ENCODE data around the gene ALKBH8.
"Not testable (repeated sequence)": the region's sequence is repeated elsewhere in the genome, so short reads cannot be mapped to it uniquely, and the experiment has no call there.

Gene ALKBH8

DNA sequence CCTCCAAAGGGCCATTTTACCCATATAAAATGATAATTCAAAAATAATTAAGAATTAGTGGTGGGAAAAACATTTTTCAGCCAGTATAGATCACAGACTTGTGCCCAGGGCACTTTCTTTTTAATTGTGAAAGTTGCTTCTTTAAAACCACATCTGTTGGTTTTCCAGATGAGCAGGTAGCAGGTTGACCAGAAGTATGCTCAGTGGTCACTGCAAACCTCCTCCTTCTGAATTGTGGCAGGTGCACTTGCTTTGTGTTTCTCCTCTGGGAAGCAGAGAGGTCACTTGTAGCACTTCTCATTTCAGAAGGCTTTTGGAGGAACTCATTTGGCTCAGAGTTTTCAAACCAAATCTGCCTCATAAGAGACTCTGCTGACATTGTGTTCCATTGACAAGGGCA lies 83.3 kb downstream of the ALKBH8 start:
- TF ChIP-seq PAX5 (IDR thresholded peaks at IDR 0.05; ENCODE audit: insufficient read depth, low read length, severe bottlenecking), result no peak
- TF ChIP-seq POLR2AphosphoS5 (IDR thresholded peaks at IDR 0.05; ENCODE audit: low read depth, low read length), result no peak
- TF ChIP-seq POU2F2 (IDR thresholded peaks at IDR 0.05; ENCODE audit: low read depth, low read length), result no peak
- no peak for TF ChIP-seq SPI1 (IDR thresholded peaks at IDR 0.05; ENCODE audit: low read depth, low read length)
- no peak for TF ChIP-seq POLR2A (IDR thresholded peaks at IDR 0.05; ENCODE audit: low read depth, low read length)
- TF ChIP-seq TAF1 (IDR thresholded peaks at IDR 0.05; ENCODE audit: low read depth, low read length), result no peak
- no peak for DNase-seq (ENCODE audit: insufficient read length, low spot score)
- no peak for FAIRE-seq

DNA sequence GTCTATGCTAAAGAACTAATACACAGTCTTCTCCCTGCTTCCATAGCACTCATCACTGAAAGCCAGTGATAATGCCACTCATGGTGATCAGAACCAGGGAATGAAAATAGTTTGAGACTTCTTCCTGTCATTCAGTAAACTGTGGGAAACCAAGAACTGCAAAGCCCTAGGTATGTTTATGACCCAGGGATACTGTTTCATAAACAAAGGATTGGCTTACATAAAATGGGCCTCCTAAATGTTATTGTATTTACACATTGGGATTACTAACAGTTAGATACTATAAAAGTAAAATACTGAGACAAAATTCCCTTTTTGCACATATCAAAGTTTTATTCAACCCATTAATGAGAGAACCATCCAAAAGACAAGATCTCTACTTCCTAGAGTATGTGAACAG lies 86.6 kb downstream of the ALKBH8 start:
- FAIRE-seq (no peak), DNase-seq (ENCODE audit: insufficient read length, low spot score) (no peak)
- TF ChIP-seq POU2F2 (IDR thresholded peaks at IDR 0.05; ENCODE audit: low read depth, low read length) (no peak), POLR2A (IDR thresholded peaks at IDR 0.05; ENCODE audit: low read depth, low read length) (no peak), PAX5 (IDR thresholded peaks at IDR 0.05; ENCODE audit: insufficient read depth, low read length, severe bottlenecking) (no peak), SPI1 (IDR thresholded peaks at IDR 0.05; ENCODE audit: low read depth, low read length) (no peak), POLR2AphosphoS5 (IDR thresholded peaks at IDR 0.05; ENCODE audit: low read depth, low read length) (no peak), TAF1 (IDR thresholded peaks at IDR 0.05; ENCODE audit: low read depth, low read length) (no peak)

DNA sequence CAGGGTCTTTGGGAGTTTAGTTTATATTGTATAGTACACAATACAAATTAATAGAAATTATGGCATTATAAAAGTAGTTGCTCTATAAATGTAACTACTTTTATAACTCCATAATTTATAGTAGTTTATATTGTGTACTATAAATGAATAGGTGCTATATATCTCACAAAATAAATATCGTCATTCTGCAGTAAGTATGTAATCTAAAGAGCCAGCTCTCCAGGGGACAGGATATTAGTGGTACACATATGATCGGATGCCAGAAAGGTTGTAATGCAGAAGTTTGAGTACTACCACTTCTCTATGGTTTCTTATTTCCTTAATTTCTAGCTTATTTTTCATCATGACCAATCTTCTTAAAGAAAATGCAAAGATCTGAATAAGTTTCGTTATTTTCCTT lies 87.7 kb downstream of the ALKBH8 start:
- DNase-seq (ENCODE audit: insufficient read length, low spot score) (no peak), FAIRE-seq (no peak)
- TF ChIP-seq POU2F2 (IDR thresholded peaks at IDR 0.05; ENCODE audit: low read depth, low read length) (no peak), POLR2AphosphoS5 (IDR thresholded peaks at IDR 0.05; ENCODE audit: low read depth, low read length) (no peak), POLR2A (IDR thresholded peaks at IDR 0.05; ENCODE audit: low read depth, low read length) (no peak), TAF1 (IDR thresholded peaks at IDR 0.05; ENCODE audit: low read depth, low read length) (no peak), PAX5 (IDR thresholded peaks at IDR 0.05; ENCODE audit: insufficient read depth, low read length, severe bottlenecking) (no peak), SPI1 (IDR thresholded peaks at IDR 0.05; ENCODE audit: low read depth, low read length) (no peak)

DNA sequence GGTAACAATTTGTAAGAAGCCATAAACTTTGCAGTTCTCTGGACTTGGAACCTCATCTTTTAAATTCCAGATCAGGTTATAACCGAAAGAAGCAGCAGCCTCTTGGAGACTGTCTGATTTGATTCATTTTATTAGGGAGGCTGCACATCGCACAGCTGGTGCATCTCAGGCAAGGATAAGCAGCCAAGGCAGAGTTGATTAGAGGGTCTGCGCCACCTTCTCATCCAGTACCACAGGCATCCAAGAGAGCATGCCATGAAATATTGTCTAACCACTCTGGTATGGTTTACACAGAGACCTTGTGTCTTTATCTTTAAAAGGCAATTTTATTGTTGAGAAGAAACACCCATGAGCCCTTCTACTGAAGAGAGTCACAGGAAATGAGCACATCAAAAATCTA lies 91.7 kb downstream of the ALKBH8 start:
- TF ChIP-seq SPI1 (IDR thresholded peaks at IDR 0.05; ENCODE audit: low read depth, low read length), result no peak
- no peak for TF ChIP-seq POLR2AphosphoS5 (IDR thresholded peaks at IDR 0.05; ENCODE audit: low read depth, low read length)
- no peak for TF ChIP-seq POU2F2 (IDR thresholded peaks at IDR 0.05; ENCODE audit: low read depth, low read length)
- TF ChIP-seq TAF1 (IDR thresholded peaks at IDR 0.05; ENCODE audit: low read depth, low read length), result no peak
- no peak for TF ChIP-seq PAX5 (IDR thresholded peaks at IDR 0.05; ENCODE audit: insufficient read depth, low read length, severe bottlenecking)
- no peak for TF ChIP-seq POLR2A (IDR thresholded peaks at IDR 0.05; ENCODE audit: low read depth, low read length)
- DNase-seq (ENCODE audit: insufficient read length, low spot score) (no peak), FAIRE-seq (no peak)

DNA sequence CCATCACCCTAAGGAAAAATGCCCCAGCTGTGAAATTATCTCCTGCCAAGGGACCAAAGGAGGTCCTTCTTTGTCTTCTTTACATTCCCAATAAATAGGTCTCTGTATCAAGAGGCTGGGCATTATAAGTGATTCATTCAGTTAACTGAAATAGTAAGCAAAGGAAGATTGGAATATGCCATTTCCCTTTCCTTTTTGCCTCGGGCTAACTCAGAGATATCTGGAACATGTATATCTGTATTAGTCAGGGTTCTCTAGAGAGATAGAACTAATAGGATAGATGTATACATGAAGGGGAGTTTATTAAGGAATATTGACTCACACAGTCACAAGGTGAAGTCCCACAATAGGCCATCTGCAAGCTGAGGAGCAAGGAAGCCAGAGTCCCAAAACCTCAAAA lies 92.6 kb downstream of the ALKBH8 start:
- no peak for FAIRE-seq
- no peak for TF ChIP-seq TAF1 (IDR thresholded peaks at IDR 0.05; ENCODE audit: low read depth, low read length)
- TF ChIP-seq PAX5 (IDR thresholded peaks at IDR 0.05; ENCODE audit: insufficient read depth, low read length, severe bottlenecking), result no peak
- no peak for TF ChIP-seq SPI1 (IDR thresholded peaks at IDR 0.05; ENCODE audit: low read depth, low read length)
- no peak for TF ChIP-seq POU2F2 (IDR thresholded peaks at IDR 0.05; ENCODE audit: low read depth, low read length)

DNA sequence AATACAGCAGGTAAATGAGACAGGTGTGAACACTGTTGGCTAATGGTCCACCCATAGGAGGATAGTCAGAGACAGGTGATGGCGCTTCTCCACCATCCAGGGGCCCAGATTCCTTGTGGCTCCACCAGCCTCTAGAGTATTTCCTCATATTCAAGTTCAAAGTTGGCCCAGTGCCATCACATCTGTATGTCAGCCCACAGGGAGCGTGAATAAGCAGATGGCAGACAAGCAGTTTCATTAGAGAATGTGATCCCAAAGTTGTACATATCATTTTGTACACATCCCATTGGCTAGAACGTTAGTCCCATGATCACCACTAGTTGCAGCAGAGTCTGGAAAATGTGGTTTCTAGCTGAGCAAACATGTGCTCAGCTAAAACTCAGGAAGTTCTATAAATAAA lies 96.9 kb downstream of the ALKBH8 start:
- FAIRE-seq (no peak), DNase-seq (ENCODE audit: insufficient read length, low spot score) (no peak)
- TF ChIP-seq SPI1 (IDR thresholded peaks at IDR 0.05; ENCODE audit: low read depth, low read length), result no peak
- no peak for TF ChIP-seq POU2F2 (IDR thresholded peaks at IDR 0.05; ENCODE audit: low read depth, low read length)
- no peak for TF ChIP-seq PAX5 (IDR thresholded peaks at IDR 0.05; ENCODE audit: insufficient read depth, low read length, severe bottlenecking)
- no peak for TF ChIP-seq POLR2AphosphoS5 (IDR thresholded peaks at IDR 0.05; ENCODE audit: low read depth, low read length)
- TF ChIP-seq TAF1 (IDR thresholded peaks at IDR 0.05; ENCODE audit: low read depth, low read length), result no peak
- no peak for TF ChIP-seq POLR2A (IDR thresholded peaks at IDR 0.05; ENCODE audit: low read depth, low read length)

More for the DNA sequence above, 92.6 kb downstream of the ALKBH8 start:
- DNase-seq (ENCODE audit: insufficient read length, low spot score), result no peak

DNA sequence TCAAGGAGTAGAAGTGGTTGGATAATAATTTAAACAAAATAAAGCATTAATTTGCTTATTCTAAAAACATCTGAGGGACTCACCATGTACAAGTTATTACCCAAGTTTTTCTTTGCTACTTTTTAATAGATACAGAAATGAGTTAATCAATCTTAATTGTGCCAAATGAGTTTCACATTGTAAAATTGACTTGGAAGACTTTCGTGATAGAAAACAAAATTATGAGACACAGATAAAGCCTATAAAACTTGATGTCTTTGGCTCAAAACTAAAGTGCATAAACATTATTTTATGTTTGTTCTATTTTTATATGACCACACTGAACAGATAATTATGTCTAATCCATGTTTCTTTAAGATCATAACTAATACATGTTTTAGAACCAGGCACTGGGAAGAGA lies 97.8 kb downstream of the ALKBH8 start:
- DNase-seq (ENCODE audit: insufficient read length, low spot score), result no peak
- FAIRE-seq, result no peak
- TF ChIP-seq TAF1 (IDR thresholded peaks at IDR 0.05; ENCODE audit: low read depth, low read length), result no peak
- TF ChIP-seq SPI1 (IDR thresholded peaks at IDR 0.05; ENCODE audit: low read depth, low read length), result no peak
- TF ChIP-seq POLR2AphosphoS5 (IDR thresholded peaks at IDR 0.05; ENCODE audit: low read depth, low read length), result no peak

DNA sequence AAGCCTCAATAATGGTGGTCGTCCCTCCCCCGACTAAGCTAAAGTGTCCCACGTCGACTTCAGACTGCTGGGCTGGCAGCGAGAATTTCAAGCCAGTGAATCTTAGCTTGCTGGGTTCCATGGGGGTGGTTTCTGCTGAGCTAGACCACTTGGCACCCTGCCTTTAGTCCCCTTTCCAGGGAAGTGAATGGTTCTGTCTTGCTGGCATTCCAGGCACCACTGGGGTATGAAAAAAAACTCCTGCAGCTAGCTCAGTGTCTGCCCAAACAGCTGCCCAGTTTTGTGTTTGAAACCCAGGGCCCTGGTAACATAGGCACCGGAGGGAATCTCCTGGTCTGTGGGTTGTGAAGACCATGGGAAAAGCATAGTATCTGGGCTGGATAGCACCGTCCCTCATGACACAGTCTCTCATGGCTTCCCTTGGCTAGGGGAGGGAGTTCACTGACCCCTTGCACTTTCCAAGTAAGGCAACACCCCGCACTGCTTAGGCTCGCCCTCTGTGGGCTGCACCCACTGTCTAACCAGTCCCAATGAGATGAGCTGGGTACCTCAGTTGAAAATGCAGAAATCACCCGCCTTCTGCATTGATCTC lies 99.2 kb downstream of the ALKBH8 start:
- not testable (repeated sequence) for DNase-seq (ENCODE audit: insufficient read length, low spot score); FAIRE-seq

DNA sequence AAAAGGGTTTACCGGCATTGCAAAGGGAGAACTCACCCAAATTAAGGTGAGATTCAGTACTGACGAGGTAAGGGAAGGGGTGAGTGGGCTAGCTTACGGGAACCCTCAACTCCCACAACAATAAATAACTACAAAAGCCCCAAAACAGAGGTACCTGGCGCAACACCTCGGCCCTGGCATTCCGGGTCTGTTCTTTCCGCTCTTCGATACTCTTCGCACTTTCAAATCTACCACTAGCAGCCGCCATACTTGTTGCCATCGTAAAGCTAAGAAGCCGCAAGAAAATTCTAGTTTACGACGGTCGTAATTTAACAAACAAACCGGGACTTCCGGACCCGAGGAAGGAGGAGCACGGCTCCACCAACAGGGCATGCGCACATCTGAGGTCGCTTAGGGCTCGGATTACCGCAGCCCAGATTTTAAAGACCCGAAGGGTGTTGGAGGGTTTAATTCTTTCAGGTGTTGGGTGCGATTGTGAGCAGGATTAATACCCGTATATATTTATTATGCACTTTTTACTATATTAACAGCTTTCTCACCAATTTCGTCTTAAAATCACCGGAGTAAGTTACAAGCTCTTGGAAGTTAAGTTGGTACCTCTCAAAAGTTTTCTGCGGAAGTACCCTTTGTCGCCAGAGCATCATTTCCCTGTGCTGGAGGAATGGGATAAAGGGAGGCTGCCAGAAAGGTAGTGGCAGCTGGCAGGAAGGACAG lies 107.8 kb downstream of the ALKBH8 start, which contains the start of gene CWF19L2:
TSS of gene CWF19L2 (minus strand) at position 268 of the 714 bp plus-strand sequence. CDS start at position 259, 9 bp downstream.
- FAIRE-seq (peak; percentile 97), DNase-seq (ENCODE audit: insufficient read length, low spot score) (peak; percentile 46)
- TF ChIP-seq PAX5 (IDR thresholded peaks at IDR 0.05; ENCODE audit: insufficient read depth, low read length, severe bottlenecking) (no peak), POLR2AphosphoS5 (IDR thresholded peaks at IDR 0.05; ENCODE audit: low read depth, low read length) (peak; percentile 75; the same call in 1 of the 2 replicates), SPI1 (IDR thresholded peaks at IDR 0.05; ENCODE audit: low read depth, low read length) (0 out of 2 replicates have a peak, but pooled peaks have one; percentile 5), TAF1 (IDR thresholded peaks at IDR 0.05; ENCODE audit: low read depth, low read length) (peak; percentile 93), POU2F2 (IDR thresholded peaks at IDR 0.05; ENCODE audit: low read depth, low read length) (no peak), POLR2A (IDR thresholded peaks at IDR 0.05; ENCODE audit: low read depth, low read length) (peak; percentile 87)

DNA sequence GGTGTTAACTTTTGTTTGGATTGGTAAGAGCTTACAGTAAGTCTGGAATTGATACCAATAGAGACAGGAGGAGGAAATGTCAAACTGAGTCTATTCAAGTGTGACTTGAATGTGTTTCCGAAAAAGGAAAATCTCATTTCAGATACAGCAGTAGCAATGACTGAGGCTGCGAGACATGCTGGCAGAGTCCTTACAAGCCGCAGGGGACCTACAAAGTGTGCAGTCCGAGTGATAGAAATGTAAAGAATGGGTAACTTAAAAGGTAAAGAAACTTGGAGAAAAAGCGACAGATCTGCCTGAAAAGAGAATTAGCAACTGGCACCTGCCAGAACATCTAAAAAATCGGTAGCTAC lies 108.4 kb downstream of the ALKBH8 start:
- peak; percentile 80 for FAIRE-seq
- DNase-seq (ENCODE audit: insufficient read length, low spot score), result no peak
- no peak for TF ChIP-seq TAF1 (IDR thresholded peaks at IDR 0.05; ENCODE audit: low read depth, low read length)
- no peak for TF ChIP-seq PAX5 (IDR thresholded peaks at IDR 0.05; ENCODE audit: insufficient read depth, low read length, severe bottlenecking)
- TF ChIP-seq POU2F2 (IDR thresholded peaks at IDR 0.05; ENCODE audit: low read depth, low read length), result no peak
- TF ChIP-seq POLR2AphosphoS5 (IDR thresholded peaks at IDR 0.05; ENCODE audit: low read depth, low read length), result no peak

All from GM12891 (cell line).